ENCODE measurements around the gene ANKRD34B.

ANKRD34B gene

DNA sequence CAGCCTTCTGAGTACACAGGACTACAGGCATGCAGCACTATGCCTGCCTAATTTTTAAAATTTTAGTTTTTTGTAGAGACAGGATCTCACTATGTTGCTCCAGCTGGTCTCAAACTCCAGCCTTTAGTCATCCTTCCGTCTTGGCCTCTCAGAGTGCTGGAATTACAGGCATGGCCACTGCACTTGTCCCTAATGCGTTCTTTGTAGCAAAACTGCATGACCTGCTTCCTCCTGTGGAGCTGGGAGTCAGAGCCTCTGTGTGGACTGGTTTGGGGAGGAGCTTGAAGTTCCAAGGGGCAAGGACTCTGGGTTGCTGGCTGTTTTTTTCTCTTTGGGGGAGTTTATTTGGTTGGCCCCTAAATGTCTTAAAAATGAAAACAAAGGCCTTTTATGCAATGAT is 22.7 kb upstream of the ANKRD34B start:
- H3K36me3 Mint-ChIP-seq (ENCODE audit: low read depth), result no peaks in the 10 kb centered on the region
- TF ChIP-seq, protein P1, sequence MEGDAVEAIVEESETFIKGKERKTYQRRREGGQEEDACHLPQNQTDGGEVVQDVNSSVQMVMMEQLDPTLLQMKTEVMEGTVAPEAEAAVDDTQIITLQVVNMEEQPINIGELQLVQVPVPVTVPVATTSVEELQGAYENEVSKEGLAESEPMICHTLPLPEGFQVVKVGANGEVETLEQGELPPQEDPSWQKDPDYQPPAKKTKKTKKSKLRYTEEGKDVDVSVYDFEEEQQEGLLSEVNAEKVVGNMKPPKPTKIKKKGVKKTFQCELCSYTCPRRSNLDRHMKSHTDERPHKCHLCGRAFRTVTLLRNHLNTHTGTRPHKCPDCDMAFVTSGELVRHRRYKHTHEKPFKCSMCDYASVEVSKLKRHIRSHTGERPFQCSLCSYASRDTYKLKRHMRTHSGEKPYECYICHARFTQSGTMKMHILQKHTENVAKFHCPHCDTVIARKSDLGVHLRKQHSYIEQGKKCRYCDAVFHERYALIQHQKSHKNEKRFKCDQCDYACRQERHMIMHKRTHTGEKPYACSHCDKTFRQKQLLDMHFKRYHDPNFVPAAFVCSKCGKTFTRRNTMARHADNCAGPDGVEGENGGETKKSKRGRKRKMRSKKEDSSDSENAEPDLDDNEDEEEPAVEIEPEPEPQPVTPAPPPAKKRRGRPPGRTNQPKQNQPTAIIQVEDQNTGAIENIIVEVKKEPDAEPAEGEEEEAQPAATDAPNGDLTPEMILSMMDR (IDR thresholded peaks at IDR 0.05), result no peak
- H3K4me3 Mint-ChIP-seq, result no peak overlapping the region
- peaks cover 4% of the 10 kb centered on the region for H3K4me1 Mint-ChIP-seq
- no peak for DNase-seq
- no peaks in the 10 kb centered on the region for H3K9me3 Mint-ChIP-seq
- peaks cover 8% of the 10 kb centered on the region for H3K27me3 Mint-ChIP-seq (ENCODE audit: low read depth, poor library complexity)
- H3K27ac Mint-ChIP-seq, result no peak overlapping the region

GRCh38 chr5:80592105-80592504 is 22.0 kb upstream of the ANKRD34B start:
- H3K4me3 Mint-ChIP-seq, result no peak overlapping the region
- TF ChIP-seq, protein P1 (IDR thresholded peaks at IDR 0.05), result no peak
- no peak for DNase-seq
- H3K27me3 Mint-ChIP-seq (ENCODE audit: low read depth, poor library complexity), result peaks cover 5% of the 10 kb centered on the region
- H3K27ac Mint-ChIP-seq, result no peak overlapping the region
- peaks cover 4% of the 10 kb centered on the region for H3K4me1 Mint-ChIP-seq
- H3K9me3 Mint-ChIP-seq, result no peaks in the 10 kb centered on the region
- no peaks in the 10 kb centered on the region for H3K36me3 Mint-ChIP-seq (ENCODE audit: low read depth)

DNA sequence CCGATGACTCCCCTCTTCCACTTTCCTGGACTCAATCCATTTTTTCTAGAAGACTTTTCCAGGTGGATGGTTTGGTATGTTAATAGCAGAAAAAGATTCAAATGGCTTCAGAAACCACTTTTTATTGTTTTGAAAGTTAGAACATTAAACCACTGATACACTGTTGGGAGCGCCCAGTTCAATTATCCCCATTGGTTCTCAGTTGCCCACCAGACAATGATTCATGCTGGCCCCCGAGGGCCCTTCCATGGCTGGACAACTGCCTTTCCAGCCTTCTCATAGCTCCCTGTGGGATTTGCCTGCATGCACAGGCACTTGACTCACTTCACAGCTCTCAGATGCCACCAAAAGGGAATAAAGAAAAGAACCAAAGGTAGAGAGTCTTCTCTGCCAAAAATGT is 21.3 kb upstream of the ANKRD34B start:
- peaks cover 4% of the 10 kb centered on the region for H3K27me3 Mint-ChIP-seq (ENCODE audit: low read depth, poor library complexity)
- peaks cover 4% of the 10 kb centered on the region for H3K4me1 Mint-ChIP-seq
- H3K4me3 Mint-ChIP-seq, result no peak overlapping the region
- TF ChIP-seq, protein P1 (IDR thresholded peaks at IDR 0.05), result no peak
- H3K27ac Mint-ChIP-seq, result no peak overlapping the region
- no peaks in the 10 kb centered on the region for H3K9me3 Mint-ChIP-seq
- DNase-seq, result no peak
- no peaks in the 10 kb centered on the region for H3K36me3 Mint-ChIP-seq (ENCODE audit: low read depth)

DNA sequence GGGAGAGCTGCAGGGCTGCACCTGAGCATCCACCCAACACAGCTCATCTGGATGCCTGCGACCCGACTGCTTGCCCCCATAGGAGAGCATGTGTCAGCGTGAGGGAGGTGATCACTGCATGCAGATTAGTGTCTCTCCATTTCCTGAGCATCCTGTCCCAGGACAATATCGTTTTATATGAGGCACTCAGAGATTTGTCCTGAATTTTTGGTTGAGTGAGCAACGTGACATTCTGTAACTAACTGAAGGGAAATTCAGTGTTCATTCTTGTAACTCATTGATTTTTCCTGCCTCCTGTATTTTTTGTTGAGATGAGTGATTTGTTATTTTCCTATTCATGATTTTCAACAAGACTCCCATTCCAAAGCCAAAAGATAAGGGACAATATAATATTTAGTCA is 20.7 kb upstream of the ANKRD34B start:
- no peak overlapping the region for H3K27ac Mint-ChIP-seq
- DNase-seq, result no peak
- H3K27me3 Mint-ChIP-seq (ENCODE audit: low read depth, poor library complexity), result peaks cover 10% of the 10 kb centered on the region
- TF ChIP-seq, protein P1 (IDR thresholded peaks at IDR 0.05), result no peak
- no peaks in the 10 kb centered on the region for H3K36me3 Mint-ChIP-seq (ENCODE audit: low read depth)
- H3K4me1 Mint-ChIP-seq, result peaks cover under 1% of the 10 kb centered on the region
- no peak overlapping the region for H3K4me3 Mint-ChIP-seq
- H3K9me3 Mint-ChIP-seq, result no peaks in the 10 kb centered on the region

DNA sequence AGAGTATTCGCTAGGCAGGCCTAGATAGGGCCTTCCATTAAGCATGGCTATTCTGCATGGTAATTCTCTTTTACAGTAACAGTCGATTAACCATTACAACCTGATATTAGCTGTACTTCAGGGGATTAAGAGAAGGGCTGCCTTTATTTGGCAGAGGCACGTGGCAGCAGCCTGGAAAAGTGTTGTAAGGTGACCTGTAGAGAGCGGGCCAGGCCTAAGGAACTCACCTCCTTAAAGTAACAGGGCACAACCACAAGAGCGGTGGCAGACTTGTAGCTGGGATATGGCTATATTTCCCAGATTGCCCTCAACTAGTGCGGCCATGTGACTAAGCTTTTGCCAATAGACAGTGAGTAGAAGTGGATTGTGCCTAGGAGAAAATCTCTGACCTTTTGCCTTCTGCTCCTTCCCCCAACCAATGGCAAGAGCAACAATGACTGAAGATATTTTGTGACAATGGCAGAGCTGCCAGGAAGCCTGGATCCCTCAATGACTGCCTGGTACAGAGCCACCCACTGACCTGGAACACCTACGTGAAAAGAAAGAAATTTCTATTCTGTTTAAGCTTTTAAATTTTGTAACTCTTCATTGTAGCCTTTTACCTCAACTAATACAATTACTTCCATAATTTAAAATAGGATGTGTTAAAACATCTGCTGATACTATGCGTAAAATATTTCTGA is 18.9 kb upstream of the ANKRD34B start:
- H3K9me3 Mint-ChIP-seq, result no peaks in the 10 kb centered on the region
- no peaks in the 10 kb centered on the region for H3K36me3 Mint-ChIP-seq (ENCODE audit: low read depth)

More for the DNA sequence above, 18.9 kb upstream of the ANKRD34B start:
- H3K4me1 Mint-ChIP-seq, result no peaks in the 10 kb centered on the region
- H3K27me3 Mint-ChIP-seq (ENCODE audit: low read depth, poor library complexity), result peaks cover 17% of the 10 kb centered on the region
- H3K27ac Mint-ChIP-seq, result no peak overlapping the region
- TF ChIP-seq, protein P1 (IDR thresholded peaks at IDR 0.05), result no peak
- no peak for DNase-seq
- H3K4me3 Mint-ChIP-seq, result no peak overlapping the region
